ENCODE results near the gene KIF5C.

DNA sequence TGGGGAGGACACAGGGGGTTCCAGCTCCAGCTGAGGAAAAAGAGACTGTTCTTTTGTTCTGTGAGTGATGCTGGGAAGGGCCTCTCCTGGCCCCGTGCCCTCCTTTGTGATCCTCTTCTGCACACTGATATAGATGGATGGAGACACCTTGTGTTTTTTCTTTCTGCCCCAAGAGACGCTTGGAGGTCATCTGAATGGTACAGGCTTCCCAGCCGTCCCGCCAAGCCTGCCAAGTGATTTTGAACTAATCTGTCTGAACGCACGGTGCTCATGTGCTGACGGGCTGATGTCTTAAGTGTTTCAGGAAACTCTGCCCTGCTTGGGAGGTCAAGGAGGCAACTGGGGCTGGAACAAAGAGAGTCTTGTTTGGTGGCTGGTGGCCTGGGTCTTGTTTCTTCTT, 57.5 kb downstream of the KIF5C start:
- TF ChIP-seq, protein P1, sequence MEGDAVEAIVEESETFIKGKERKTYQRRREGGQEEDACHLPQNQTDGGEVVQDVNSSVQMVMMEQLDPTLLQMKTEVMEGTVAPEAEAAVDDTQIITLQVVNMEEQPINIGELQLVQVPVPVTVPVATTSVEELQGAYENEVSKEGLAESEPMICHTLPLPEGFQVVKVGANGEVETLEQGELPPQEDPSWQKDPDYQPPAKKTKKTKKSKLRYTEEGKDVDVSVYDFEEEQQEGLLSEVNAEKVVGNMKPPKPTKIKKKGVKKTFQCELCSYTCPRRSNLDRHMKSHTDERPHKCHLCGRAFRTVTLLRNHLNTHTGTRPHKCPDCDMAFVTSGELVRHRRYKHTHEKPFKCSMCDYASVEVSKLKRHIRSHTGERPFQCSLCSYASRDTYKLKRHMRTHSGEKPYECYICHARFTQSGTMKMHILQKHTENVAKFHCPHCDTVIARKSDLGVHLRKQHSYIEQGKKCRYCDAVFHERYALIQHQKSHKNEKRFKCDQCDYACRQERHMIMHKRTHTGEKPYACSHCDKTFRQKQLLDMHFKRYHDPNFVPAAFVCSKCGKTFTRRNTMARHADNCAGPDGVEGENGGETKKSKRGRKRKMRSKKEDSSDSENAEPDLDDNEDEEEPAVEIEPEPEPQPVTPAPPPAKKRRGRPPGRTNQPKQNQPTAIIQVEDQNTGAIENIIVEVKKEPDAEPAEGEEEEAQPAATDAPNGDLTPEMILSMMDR (IDR thresholded peaks at IDR 0.05; ENCODE audit: low read depth, low read length, missing input control) = no peak
- TF ChIP-seq RAD21 (IDR thresholded peaks at IDR 0.05) (no peak), SP1 (IDR thresholded peaks at IDR 0.05) (no peak), YY1 (IDR thresholded peaks at IDR 0.05) (no peak), HNF4A (conservative IDR thresholded peaks at IDR 0.05) (no peak), FOXA1 (IDR thresholded peaks at IDR 0.05) (no peak), JUND (IDR thresholded peaks at IDR 0.05) (no peak), TAF1 (conservative IDR thresholded peaks at IDR 0.05) (no peak)
- TF ChIP-seq, protein P2, sequence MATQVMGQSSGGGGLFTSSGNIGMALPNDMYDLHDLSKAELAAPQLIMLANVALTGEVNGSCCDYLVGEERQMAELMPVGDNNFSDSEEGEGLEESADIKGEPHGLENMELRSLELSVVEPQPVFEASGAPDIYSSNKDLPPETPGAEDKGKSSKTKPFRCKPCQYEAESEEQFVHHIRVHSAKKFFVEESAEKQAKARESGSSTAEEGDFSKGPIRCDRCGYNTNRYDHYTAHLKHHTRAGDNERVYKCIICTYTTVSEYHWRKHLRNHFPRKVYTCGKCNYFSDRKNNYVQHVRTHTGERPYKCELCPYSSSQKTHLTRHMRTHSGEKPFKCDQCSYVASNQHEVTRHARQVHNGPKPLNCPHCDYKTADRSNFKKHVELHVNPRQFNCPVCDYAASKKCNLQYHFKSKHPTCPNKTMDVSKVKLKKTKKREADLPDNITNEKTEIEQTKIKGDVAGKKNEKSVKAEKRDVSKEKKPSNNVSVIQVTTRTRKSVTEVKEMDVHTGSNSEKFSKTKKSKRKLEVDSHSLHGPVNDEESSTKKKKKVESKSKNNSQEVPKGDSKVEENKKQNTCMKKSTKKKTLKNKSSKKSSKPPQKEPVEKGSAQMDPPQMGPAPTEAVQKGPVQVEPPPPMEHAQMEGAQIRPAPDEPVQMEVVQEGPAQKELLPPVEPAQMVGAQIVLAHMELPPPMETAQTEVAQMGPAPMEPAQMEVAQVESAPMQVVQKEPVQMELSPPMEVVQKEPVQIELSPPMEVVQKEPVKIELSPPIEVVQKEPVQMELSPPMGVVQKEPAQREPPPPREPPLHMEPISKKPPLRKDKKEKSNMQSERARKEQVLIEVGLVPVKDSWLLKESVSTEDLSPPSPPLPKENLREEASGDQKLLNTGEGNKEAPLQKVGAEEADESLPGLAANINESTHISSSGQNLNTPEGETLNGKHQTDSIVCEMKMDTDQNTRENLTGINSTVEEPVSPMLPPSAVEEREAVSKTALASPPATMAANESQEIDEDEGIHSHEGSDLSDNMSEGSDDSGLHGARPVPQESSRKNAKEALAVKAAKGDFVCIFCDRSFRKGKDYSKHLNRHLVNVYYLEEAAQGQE (IDR thresholded peaks at IDR 0.05) = no peak
- TF ChIP-seq, protein P3, sequence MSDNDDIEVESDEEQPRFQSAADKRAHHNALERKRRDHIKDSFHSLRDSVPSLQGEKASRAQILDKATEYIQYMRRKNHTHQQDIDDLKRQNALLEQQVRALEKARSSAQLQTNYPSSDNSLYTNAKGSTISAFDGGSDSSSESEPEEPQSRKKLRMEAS (IDR thresholded peaks at IDR 0.05) = no peak
- TF ChIP-seq, protein P4, sequence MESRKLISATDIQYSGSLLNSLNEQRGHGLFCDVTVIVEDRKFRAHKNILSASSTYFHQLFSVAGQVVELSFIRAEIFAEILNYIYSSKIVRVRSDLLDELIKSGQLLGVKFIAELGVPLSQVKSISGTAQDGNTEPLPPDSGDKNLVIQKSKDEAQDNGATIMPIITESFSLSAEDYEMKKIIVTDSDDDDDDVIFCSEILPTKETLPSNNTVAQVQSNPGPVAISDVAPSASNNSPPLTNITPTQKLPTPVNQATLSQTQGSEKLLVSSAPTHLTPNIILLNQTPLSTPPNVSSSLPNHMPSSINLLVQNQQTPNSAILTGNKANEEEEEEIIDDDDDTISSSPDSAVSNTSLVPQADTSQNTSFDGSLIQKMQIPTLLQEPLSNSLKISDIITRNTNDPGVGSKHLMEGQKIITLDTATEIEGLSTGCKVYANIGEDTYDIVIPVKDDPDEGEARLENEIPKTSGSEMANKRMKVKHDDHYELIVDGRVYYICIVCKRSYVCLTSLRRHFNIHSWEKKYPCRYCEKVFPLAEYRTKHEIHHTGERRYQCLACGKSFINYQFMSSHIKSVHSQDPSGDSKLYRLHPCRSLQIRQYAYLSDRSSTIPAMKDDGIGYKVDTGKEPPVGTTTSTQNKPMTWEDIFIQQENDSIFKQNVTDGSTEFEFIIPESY (IDR thresholded peaks at IDR 0.05) = no peak
